DMS53 (cell line): ENCODE measurements around the gene ARR3.
"Not testable (repeated sequence)": the region's sequence is repeated elsewhere in the genome, so short reads cannot be mapped to it uniquely, and the experiment has no call there.

Experiments
- DNase-seq: peaks from one replicate; lab custom pipeline; 2025; lab: John Stamatoyannopoulos, UW

Gene ARR3

GRCh38 chrX:70268034-70268433, at the start of gene ARR3:
ARR3 (plus strand) TSS chrX:70268334; CDS start chrX:70269386, 1,052 bp downstream.
- DNase-seq: no peak

GRCh38 chrX:70219938-70220764, 48.0 kb upstream of the ARR3 start:
- DNase-seq: peak; percentile 98

- DNase-seq: no peak
Measured at GRCh38 chrX:70226048-70226447, 42.1 kb upstream of the ARR3 start.

- DNase-seq: no peak
Measured at GRCh38 chrX:70226687-70227086, 41.4 kb upstream of the ARR3 start.

- peak; percentile 26 for DNase-seq
Measured at GRCh38 chrX:70231666-70232065, 36.5 kb upstream of the ARR3 start.

GRCh38 chrX:70234355-70234754, 33.8 kb upstream of the ARR3 start, which contains the start of gene AWAT1:
AWAT1 (plus strand) TSS chrX:70234655; CDS start chrX:70234696, 41 bp downstream.
- DNase-seq: no peak

GRCh38 chrX:70240751-70241150, 27.4 kb upstream of the ARR3 start:
- no peak for DNase-seq

GRCh38 chrX:70241501-70241900, 26.6 kb upstream of the ARR3 start:
- DNase-seq: no peak

GRCh38 chrX:70243601-70244000, 24.5 kb upstream of the ARR3 start:
- DNase-seq: not testable (repeated sequence)

GRCh38 chrX:70244881-70245280, 23.3 kb upstream of the ARR3 start:
- DNase-seq: no peak

- peak; percentile 76 for DNase-seq
Measured at GRCh38 chrX:70247252-70247651, 20.9 kb upstream of the ARR3 start.

GRCh38 chrX:70252491-70252890, 15.6 kb upstream of the ARR3 start:
- no peak for DNase-seq

- DNase-seq: peak; percentile 78
Measured at GRCh38 chrX:70253377-70254062, 14.6 kb upstream of the ARR3 start.

GRCh38 chrX:70254063-70254400, 14.1 kb upstream of the ARR3 start:
- peak; percentile 66 for DNase-seq

GRCh38 chrX:70254909-70255308, 13.2 kb upstream of the ARR3 start:
- peak; percentile 72 for DNase-seq

- no peak for DNase-seq
Measured at GRCh38 chrX:70255452-70255851, 12.7 kb upstream of the ARR3 start.

GRCh38 chrX:70257423-70258288, 10.5 kb upstream of the ARR3 start:
- DNase-seq: peak; percentile 56

GRCh38 chrX:70260104-70260503, 8.0 kb upstream of the ARR3 start, which contains the start of gene P2RY4:
P2RY4 (minus strand) TSS chrX:70260204; CDS start chrX:70259624, 580 bp downstream.
- no peak for DNase-seq

GRCh38 chrX:70262952-70263567, 5.1 kb upstream of the ARR3 start:
- peak; percentile 93 for DNase-seq

GRCh38 chrX:70264784-70265183, 3.4 kb upstream of the ARR3 start:
- no peak for DNase-seq

GRCh38 chrX:70274029-70274428, 5.9 kb downstream of the ARR3 start:
- DNase-seq: not testable (repeated sequence)

- no peak for DNase-seq
Measured at GRCh38 chrX:70279081-70279480, 10.9 kb downstream of the ARR3 start.
